Occipital lobe (tissue), 2 donors: ENCODE results near the gene CSPG5. TPM values are rescaled to one million over a fixed set of nuclear protein-coding genes. Genes with fewer than 3 reads are reported as not detected.

Source experiments
- DNase-seq: peaks from one replicate; lab custom pipeline; 2025; lab: John Stamatoyannopoulos, UW
- total RNA-seq: library from RNA; depleted of rRNA; stranded (reverse); fragments of >200 nt; gene quantifications from one replicate; pipeline ENCODE4 v1.2.3, GENCODE V29; 2014

The CSPG5 gene, protein sequence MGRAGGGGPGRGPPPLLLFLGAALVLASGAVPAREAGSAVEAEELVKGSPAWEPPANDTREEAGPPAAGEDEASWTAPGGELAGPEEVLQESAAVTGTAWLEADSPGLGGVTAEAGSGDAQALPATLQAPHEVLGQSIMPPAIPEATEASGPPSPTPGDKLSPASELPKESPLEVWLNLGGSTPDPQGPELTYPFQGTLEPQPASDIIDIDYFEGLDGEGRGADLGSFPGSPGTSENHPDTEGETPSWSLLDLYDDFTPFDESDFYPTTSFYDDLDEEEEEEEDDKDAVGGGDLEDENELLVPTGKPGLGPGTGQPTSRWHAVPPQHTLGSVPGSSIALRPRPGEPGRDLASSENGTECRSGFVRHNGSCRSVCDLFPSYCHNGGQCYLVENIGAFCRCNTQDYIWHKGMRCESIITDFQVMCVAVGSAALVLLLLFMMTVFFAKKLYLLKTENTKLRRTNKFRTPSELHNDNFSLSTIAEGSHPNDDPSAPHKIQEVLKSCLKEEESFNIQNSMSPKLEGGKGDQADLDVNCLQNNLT
- 131 TPM for total RNA-seq

GRCh38 chr3:47578691-47579632 is at the start of gene CSPG5:
Gene CSPG5 (minus strand): TSS chr3:47578865. CDS start chr3:47578693, 172 bp downstream.
- peak; percentile 45 for DNase-seq

GRCh38 chr3:47628426-47628825 is 49.8 kb upstream of the CSPG5 start:
- no peak for DNase-seq

DNA sequence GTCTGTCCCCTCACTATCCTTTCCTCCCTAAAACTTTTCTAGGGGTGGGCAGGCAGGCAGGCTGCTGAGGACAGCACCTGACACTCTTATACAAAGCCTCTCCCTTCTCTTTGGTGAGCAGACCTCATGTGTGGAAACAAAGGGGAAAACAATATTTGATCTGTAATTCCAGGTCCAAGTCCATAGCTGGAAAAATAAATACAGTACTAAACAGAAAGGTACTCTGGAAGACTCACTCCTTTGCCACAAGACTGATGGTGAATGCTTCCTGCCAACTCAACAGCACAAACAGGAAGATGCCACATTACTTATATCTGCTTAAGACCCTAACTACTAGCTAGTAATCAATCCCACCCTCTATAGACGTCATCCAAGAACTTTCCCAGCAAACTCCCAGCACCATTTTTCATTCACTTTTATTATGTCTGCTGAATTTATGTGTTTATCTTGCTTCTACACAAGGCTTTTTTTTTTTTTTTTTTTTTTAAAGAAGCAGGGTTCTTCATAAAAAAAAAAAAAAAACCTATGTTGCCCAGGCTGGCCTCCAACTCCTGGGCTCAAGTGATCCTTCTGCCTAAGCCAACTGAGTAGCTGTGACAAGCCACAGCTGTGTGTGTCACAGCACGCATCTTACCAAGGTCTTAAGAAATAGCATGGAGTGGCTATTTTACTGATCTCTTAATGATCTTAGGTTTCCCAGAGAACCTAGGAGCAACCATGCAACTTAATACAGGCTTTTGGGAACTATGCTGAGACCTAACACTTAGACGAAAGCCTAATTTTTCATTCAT is 44.2 kb upstream of the CSPG5 start:
- DNase-seq, result no peak

GRCh38 chr3:47617086-47618010 is 38.7 kb upstream of the CSPG5 start:
- DNase-seq, result no peak

- no peak for DNase-seq
Observed at GRCh38 chr3:47614788-47615187, 36.1 kb upstream of the CSPG5 start.

- no peak for DNase-seq
Observed at GRCh38 chr3:47613722-47614121, 35.1 kb upstream of the CSPG5 start.

DNA sequence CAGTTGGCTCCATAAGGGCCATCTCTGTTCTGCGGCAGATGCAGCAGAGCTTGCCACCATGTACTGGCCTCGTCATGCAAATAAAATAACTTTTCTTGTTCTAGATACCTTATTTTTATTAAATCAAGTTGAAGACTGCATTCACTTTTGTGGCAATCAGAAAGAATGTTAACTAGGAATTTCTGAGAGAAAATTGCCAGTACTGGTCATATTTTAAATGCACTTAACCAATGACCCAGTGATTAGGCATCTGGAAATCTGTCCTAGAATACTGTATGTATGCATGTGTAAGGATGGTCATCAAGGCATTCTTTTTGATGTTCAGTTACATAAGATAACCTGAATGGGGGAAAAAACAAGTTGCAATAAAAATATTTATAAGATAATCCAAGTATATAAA is 34.2 kb upstream of the CSPG5 start:
- DNase-seq, result no peak

DNA sequence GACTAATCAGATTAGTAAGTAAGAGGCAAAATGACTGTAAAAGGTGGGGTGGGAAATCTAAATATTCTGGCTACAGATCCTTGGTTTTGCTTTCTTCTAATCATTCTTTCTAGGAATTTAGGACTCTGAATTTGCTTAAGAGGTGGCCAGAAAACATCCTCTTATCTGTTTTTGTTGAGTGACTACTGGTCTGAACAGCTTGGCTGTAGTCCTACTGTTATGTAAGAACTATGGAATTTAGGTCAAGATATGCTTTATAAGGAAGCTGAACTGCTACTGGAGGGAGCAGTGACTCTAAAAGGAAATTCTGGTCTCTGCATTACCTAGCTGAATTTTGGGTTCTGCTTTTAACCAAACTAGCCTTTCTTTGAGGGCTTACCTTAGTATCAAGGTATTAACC is 33.5 kb upstream of the CSPG5 start:
- DNase-seq, result no peak

DNA sequence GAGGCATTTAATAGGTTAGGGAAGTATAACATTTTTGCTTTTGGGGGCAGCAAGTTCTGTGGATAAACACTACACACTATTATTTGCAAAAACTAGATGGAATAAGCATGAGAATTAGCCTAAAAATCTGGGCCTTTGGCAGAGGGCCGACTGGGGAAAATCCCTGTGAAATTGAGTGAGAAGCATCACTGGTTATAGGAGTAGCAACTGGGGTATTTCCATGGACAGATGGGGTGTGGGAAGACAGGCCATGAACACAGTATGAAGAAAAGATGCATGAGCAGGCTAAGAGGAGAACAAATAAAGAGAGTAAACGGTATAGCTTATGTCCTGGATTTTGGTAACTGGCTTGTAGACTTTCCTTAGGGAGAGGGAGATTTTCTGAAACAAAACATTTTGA is 32.9 kb upstream of the CSPG5 start:
- no peak for DNase-seq

GRCh38 chr3:47610583-47610982 is 31.9 kb upstream of the CSPG5 start:
- DNase-seq, result no peak

DNA sequence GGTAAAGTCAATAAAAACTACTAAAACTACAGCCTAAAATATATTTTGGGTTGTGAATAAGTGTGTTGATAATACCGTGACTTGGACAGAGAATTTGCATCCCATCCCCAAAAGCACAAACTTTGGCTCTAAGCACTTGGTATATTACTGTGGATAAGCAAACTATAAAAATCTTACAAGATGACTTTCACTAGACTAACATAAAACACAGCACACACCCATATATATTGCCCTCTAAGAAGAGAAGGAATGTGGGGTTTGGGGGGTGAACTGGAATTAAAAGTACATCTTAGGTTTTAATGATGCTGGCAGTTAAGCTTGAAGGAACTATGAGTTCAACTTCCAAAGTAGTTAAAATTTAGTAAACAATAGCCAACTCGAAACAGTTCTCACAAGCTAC is 28.7 kb upstream of the CSPG5 start:
- DNase-seq, result no peak

- no peak for DNase-seq
Observed at GRCh38 chr3:47606165-47606564, 27.5 kb upstream of the CSPG5 start.

- no peak for DNase-seq
Observed at GRCh38 chr3:47605652-47606051, 27.0 kb upstream of the CSPG5 start.

DNA sequence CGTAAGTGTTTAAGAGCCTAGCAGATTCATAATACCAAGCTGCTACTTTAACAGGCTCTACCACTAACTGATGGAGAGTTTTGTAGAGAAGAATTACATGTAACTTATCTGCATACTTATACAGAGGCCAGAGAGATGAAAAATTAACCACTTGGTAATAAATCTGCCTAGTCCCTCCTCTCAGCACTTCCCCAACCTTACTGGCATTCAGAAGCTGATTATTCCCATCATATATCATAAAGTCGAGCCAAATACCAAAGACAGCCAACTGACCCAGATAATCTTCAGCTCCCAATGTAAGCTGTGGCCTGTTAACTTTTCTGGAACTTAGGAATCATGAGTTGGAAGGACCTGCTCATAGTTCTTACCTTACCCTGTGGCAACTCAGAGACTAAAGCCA is 25.5 kb upstream of the CSPG5 start:
- no peak for DNase-seq

DNA sequence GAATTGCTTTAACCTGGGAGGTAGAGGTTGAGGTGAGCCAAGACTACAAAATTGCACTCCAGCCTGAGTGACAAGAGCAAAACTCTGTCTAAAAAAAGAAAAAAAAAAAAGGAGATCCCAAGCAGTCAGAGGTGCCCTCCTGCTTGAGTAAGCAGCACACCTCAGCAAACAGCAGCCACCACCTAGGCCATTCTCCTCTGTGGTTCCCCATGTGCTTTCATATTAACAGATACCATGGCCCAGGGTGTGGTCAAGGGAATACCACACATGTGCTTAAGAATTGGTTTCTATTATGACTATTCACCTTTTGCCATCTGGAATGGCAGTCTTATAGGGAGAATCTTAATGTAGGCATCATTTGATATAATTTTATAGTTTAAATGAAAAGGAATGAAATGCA is 24.7 kb upstream of the CSPG5 start:
- DNase-seq, result no peak

DNA sequence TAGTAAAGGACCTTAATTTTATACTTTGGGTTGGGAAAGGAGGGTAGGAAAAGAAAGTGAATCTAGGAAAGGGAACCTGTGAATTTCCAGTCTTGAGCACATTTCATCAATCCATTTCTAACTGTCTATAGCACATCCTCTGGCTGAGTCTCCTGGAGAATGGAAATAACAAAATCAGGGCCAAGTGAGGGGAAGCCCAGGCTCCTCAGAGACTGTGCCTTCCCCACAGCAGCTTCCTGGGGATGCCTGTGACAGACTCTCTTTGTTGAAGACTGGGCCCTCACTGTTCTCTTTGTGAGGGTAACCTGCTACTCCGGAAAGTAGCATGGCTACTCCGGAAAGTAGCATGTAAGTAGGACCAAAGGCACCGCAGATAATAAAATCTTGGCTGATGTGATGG is 22.6 kb upstream of the CSPG5 start:
- DNase-seq, result no peak

DNA sequence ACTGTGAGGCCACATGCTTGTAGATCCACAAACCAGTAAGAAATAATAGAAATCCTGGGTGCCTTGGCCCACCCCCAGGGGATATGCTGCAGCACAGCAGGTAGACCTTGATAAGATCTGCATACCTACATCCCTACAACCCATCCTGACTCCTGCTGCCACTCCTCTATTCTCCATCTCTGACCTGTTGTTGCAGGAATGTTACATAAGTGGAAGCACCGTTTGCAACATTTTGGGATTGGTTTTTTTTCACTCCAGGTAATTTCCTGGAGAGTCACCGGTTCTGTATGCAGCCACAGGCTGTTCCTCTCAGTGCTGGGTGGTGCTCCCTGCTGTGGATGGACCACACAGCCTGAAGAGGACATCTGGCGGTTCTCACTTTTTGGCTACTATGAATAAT is 16.1 kb upstream of the CSPG5 start:
- DNase-seq, result no peak

DNA sequence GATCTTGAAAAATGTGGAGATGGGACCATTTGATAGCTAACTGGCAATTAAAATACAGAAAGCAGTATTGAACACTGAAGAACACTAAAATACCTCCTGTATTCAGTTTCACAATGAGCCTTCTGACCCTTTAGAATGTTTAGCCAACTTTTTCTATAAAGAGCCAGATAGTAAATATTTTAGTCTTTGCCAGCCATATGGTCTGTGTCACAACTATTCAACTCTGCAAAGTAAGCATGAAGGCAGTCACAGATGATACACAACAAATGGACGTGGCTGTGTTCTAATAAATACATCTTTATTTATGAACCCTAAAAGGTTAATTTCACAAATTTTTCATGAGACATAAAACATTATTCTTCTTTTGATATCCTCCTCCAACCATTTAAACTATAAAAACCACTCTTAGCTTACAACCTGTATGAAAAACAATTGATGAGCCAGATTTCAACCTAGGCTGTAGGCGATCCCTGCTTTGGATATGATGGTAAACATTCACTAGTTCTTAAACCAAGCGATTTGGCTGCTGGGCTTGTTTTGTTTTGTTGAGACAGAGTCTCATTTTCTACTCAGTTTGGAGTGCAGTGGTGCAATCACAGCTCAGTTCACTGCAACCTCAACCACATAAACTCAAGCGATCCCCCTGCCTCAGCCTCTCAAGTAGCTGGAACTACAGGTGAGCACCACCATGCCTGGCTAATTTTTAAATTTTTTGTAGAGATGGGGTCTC is 13.6 kb upstream of the CSPG5 start:
- DNase-seq, result no peak

- no peak for DNase-seq
Observed at GRCh38 chr3:47590216-47590615, 11.6 kb upstream of the CSPG5 start.

DNA sequence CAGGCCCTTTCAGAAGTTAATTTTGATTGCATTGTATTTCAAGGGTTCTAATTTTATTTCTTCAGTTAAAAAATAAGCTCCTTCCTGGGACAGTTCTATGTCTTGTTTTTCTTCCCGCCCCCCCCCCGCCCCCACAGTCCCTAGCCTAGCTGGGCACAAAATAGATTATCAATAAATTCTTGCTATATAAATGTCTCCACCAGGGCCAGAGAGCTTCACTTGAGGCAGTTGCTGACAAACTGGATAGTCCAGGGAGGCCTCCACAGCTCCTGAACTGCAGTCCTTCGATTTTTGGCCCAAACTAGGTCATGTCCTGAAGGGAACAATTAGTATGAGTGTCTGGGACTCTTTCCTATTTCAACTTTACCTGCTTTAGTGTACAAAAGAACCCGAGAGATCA is 9.9 kb upstream of the CSPG5 start:
- no peak for DNase-seq
